TTC549 (cell line): ENCODE measurements around the gene CIITA.

ENCODE experiments used
- FAIRE-seq: peaks from 2 replicates; lab custom pipeline; 2012; peaks lifted over from hg19 to GRCh38; lab: Jason Lieb, UNC

The CIITA gene

DNA sequence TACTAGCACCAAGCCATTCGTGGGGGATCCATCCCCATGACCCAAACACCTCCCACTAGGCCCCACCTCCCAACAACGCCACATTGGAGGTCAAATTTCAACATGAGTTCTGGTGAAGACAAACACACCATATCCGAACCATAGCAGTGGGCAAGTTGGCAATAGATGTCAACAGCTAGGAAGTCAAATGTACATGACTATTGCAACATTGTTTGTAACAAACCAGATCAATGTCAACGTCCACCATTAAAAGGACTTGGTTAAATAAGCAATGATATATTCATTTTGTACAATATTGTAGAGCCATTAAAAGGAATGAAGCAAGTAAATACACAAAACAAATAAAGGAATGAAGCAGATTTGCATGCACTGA, 26.5 kb upstream of the CIITA start:
- FAIRE-seq = no peak

DNA sequence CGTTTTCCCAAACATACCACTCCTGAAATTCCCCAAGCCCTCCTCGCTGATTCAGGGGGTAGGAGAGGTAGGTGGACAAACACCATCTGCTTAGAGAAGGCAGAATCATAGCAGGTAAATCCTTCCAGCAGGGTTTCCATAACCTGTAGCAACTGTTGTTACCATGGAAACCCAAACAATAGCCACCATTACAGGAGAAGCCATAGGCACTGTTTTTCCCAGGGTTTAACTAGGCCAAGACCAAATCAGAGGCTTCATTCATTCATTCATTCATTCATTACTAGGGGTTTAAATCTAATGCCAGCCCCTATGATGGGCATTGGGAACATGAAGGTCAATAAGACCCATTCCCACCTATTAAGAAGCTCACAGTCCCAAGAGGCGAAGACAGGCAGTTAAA, 25.5 kb upstream of the CIITA start:
- no peak for FAIRE-seq

GRCh38 chr16:10852286-10852685, 24.7 kb upstream of the CIITA start:
- FAIRE-seq = no peak

DNA sequence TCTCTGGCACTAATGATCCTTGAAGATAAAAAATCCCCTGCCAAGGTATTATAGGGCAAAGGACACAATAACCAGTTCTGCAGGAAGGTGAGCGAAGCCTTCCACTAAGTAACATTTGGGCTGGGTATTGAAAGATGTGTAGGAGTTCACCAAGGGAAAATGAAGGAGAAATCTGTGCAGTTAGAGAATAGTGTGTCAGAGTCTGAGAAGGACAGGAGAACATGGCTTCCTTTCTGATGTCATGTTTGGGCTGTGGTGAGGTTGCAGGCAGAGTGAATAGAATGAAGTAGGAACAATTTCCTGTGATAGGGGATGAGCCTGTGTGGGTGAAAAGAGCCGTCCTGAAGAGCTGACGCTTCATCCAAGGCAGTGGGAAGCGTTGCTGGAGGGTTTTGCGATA, 24.1 kb upstream of the CIITA start:
- FAIRE-seq = no peak

GRCh38 chr16:10856042-10856441, 21.0 kb upstream of the CIITA start:
- FAIRE-seq = no peak

GRCh38 chr16:10858203-10858602, 18.8 kb upstream of the CIITA start:
- FAIRE-seq = no peak

- no peak for FAIRE-seq
Observed at GRCh38 chr16:10859020-10859419, 18.0 kb upstream of the CIITA start.

DNA sequence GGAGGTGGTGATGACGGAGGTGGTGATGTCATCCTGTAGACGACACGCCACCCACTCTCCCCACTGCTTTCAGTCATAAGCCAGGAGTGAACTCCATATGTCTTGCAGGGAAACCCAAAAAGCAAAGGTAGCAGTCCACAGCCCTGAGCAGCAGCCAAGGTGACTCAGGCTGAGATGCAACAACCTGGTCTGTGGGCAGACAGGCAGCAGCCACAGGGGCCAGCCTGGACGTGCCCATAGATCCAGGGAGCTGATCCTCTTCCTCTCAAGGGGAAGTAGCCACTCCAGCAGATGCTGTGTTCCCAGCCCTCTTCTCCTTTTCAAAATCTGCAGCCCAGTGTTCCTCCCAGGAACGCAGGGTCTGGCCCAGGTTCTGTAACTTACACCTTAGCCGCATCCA, 17.3 kb upstream of the CIITA start:
- no peak for FAIRE-seq

- no peak for FAIRE-seq
Observed at GRCh38 chr16:10862438-10862837, 14.6 kb upstream of the CIITA start.

- no peak for FAIRE-seq
Observed at GRCh38 chr16:10865991-10866966, 10.7 kb upstream of the CIITA start.

DNA sequence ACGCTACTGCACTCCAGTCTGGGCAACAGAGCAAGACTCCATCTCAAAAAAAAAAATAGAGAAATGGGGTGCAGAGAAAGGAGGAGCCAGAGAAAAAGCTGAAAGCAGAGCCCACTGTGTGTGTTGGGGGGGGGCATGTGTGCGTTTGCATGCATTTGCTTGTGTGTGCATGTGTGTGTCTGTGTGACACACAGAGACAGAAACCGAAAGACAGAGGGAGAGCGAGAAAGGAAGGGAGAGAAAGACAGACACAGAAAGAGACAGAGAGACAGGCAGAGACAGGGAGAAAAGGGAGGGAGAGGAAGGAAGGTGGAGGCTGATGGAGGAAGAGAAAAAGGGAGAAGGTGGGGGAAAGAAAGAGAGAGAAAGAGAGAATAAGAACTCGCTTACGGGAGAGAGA, 9.8 kb upstream of the CIITA start:
- no peak for FAIRE-seq

GRCh38 chr16:10868104-10868595, 8.9 kb upstream of the CIITA start:
- no peak for FAIRE-seq

- no peak for FAIRE-seq
Observed at GRCh38 chr16:10868596-10869469, 8.2 kb upstream of the CIITA start.

- no peak for FAIRE-seq
Observed at GRCh38 chr16:10870137-10870776, 6.7 kb upstream of the CIITA start.

DNA sequence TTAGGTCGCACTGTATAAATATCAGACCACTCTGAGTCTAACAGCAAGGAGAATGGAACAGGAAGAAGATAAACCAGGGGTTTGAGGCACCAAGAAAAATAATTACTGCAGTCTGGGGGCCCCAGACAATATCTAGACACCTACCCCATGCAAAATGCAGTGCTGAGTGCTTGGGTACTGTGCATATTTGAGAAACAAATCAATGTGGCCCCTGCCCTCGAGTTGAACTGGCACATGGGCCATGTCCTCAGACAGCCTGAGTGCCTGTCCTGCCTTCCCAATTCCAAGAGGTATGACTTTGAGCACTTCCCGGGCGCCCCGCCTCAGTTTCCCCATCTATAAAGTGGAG, 6.2 kb upstream of the CIITA start:
- FAIRE-seq = no peak

DNA sequence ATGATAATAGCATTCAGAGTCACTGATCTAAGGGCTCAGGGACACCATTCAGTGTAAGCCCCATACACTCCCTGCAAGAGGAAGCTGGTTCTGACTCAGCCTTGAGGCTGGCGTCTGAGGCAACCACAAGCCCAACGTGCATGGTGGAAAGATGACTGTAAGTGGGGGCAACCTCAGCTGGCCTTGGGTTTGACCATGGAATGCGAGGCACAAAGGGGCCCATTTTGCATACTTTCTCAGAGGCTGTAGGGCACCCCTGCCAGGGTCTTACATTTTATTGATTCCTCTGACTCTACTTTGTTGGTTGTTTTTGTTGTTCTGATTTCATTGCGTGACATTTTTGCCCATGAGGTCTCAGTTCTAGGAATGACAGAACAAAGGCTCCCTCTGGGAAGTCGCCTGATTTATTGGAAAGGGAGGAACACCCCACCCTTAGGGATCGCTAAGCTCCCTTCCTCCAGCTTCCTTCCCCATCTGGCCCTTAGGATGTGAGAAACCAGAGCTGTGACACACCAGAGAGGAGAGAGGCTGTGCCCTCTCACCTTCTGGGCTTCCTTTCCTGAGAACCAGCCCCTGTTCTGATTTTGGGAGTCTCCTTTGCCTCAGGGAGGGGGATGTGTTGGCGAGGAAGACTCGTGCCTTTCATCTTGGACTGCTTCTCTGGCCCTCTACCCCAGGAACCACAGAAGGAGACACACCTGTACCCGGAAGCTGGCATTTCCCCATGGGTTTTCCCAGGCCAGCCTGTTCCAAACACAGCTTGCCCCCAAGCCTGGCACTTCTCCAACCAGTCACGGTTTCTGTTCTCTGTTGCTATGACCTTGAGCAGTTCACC, 5.6 kb upstream of the CIITA start:
- no peak for FAIRE-seq

- no peak for FAIRE-seq
Observed at GRCh38 chr16:10876315-10876714, 687 bp upstream of the CIITA start.

DNA sequence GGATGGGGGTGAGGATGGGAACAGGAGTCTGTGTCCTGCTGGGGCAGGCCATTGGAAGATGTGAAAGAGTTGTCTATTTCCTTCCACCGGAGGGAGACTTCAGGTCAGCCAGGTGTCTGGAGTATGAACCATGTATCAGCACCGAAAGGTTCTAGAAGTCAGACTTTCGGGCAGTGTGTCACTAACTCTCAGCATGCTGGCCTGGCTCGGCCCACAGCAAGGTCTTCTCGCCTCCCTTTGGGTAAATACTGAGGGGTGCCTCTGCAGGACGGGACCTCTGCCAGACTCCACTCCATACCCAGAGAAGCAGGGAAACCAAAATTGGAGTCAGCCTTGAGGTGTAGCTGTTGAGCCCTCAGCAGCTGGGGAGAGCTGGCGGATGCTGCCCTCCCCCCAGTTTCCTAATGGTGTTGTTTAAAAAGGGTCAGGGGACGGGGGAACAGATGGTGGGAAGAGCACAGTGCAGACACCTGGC, 507 bp downstream of the CIITA start:
- FAIRE-seq = no peak

DNA sequence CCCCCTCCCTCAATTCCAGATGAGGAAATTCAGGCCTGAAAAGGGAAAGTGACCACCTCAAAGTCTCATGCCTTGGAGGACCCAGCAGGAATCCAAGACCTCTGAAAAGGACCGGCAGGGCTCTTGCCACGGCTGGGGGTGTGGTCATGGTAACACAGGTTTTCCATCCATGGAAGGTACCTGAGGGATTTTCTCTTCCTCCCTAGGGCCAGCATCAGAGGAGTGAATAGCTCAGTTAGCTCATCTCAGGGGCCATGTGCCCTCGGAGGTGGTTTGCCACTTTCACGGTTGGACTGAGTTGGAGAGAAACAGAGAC, 1.3 kb downstream of the CIITA start:
- no peak for FAIRE-seq

DNA sequence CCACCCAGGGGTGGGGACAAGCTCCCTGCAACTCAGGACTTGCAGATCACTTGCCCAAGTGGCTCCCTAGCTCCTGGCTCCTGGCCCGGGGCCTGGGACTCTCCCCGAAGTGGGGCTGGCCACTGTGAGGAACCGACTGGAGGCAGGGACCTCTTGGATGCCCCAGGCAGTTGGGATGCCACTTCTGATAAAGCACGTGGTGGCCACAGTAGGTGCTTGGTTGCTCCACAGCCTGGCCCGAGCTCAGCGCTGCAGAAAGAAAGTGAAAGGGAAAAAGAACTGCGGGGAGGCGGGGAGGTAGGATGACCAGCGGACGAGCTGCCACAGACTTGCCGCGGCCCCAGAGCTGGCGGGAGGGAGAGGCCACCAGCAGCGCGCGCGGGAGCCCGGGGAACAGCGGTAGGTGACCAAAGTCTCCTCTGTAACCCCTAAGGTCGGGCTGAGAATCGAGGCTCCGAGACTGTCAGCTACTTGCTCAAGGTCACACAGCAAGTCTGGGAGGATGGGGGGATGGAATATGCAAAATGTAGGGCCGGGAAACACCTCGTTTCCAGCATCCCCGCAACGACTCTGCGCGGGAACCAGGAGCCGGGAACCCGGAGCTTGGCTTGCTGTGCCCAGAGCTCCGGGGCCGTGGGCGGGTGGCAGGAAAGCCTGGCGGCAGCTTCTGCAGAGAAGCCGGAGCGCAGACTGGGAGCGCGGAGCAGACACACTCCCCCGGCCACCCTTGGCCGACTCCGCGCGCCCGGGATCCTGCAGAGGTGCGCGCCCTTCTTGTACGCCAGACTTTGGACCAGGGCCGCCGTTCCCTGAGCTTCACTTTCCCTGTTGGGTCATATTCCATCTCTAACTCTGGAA, 1.9 kb downstream of the CIITA start:
- FAIRE-seq = no peak
